H9 (cell line): Measurements from ENCODE around the gene RTN1. TPM values are rescaled to one million over a fixed set of nuclear protein-coding genes. Genes with fewer than 3 reads are reported as not detected.

Experiments
- DNase-seq: peaks from one replicate; pipeline ENCODE4 v3.0.0-alpha.2; 2017
- H2AFZ ChIP-seq: one replicate; pipeline ENCODE4 v1.6.1; 2013; ENCODE audit warnings: mild to moderate bottlenecking, low read length, control low read depth, moderate library complexity
- H2AK5ac ChIP-seq: 2 replicates; pipeline ENCODE4 v1.6.1; 2013; ENCODE audit warnings: low read length, control low read depth, mixed read lengths; ENCODE audit not compliant: insufficient read length
- H2BK120ac ChIP-seq: one replicate; pipeline ENCODE4 v1.6.1; 2013; ENCODE audit warnings: low read depth, mild to moderate bottlenecking, low read length, control low read depth, inconsistent platforms; ENCODE audit not compliant: poor library complexity, severe bottlenecking
- H2BK12ac ChIP-seq: 2 replicates; pipeline ENCODE4 v1.6.1; 2013; ENCODE audit warnings: low read length, control low read depth, mixed read lengths, low read depth; ENCODE audit not compliant: insufficient read length
- H2BK15ac ChIP-seq: 2 replicates; pipeline ENCODE4 v1.6.1; 2013; ENCODE audit warnings: low read depth, low read length, control low read depth
- H2BK20ac ChIP-seq: one replicate; pipeline ENCODE4 v1.6.1; 2013; ENCODE audit warnings: low read depth, mild to moderate bottlenecking, low read length, control low read depth, inconsistent platforms; ENCODE audit not compliant: poor library complexity, severe bottlenecking
- H2BK5ac ChIP-seq: 2 replicates; pipeline ENCODE4 v1.6.1; 2013; ENCODE audit warnings: low read length, control low read depth, mixed read lengths; ENCODE audit not compliant: insufficient read length
- H3K14ac ChIP-seq: 2 replicates; pipeline ENCODE4 v1.6.1; 2013; ENCODE audit warnings: low read length, control low read depth; ENCODE audit not compliant: insufficient read depth
- H3K18ac ChIP-seq: 2 replicates; pipeline ENCODE4 v1.6.1; 2013; ENCODE audit warnings: low read depth, mild to moderate bottlenecking, mixed read lengths, low read length, control low read depth; ENCODE audit not compliant: insufficient read length
- H3K23ac ChIP-seq: 2 replicates; pipeline ENCODE4 v1.6.1; 2013; ENCODE audit warnings: low read length, control low read depth, mixed read lengths, low read depth; ENCODE audit not compliant: insufficient read length
- H3K23me2 ChIP-seq: 2 replicates; pipeline ENCODE4 v1.6.1; 2013; ENCODE audit warnings: low read depth, mild to moderate bottlenecking, mixed read lengths, low read length, control low read depth; ENCODE audit not compliant: insufficient read length, poor library complexity, severe bottlenecking
- H3K27ac ChIP-seq: 2 replicates; pipeline ENCODE4 v1.5.1; 2013; ENCODE audit warnings: low read length, control low read depth, mixed read lengths, low read depth; ENCODE audit not compliant: insufficient read length
- H3K27me3 ChIP-seq: 2 replicates; pipeline ENCODE4 v1.6.1; 2013; ENCODE audit warnings: low read length, control low read depth, inconsistent platforms; ENCODE audit not compliant: insufficient read depth
- H3K4ac ChIP-seq: 2 replicates; pipeline ENCODE4 v1.6.1; 2013; ENCODE audit warnings: low read depth, mild to moderate bottlenecking, control low read depth, inconsistent platforms, low read length, moderate library complexity
- H3K4me1 ChIP-seq: 2 replicates; pipeline ENCODE4 v1.6.1; 2013; ENCODE audit warnings: low read length, control low read depth, inconsistent platforms; ENCODE audit not compliant: insufficient read depth
- H3K4me2 ChIP-seq: 2 replicates; pipeline ENCODE4 v1.6.1; 2013; ENCODE audit warnings: low read length, control low read depth, mixed read lengths; ENCODE audit not compliant: insufficient read length, insufficient read depth
- H3K56ac ChIP-seq: 2 replicates; pipeline ENCODE4 v1.6.1; 2013; ENCODE audit warnings: low read depth, mild to moderate bottlenecking, mixed read lengths, low read length, control low read depth; ENCODE audit not compliant: insufficient read length
- H3K79me1 ChIP-seq: 2 replicates; pipeline ENCODE4 v1.6.1; 2013; ENCODE audit warnings: low read depth, mild to moderate bottlenecking, moderate library complexity, low read length, control low read depth, inconsistent platforms; ENCODE audit not compliant: insufficient read depth, poor library complexity, severe bottlenecking
- H3K79me2 ChIP-seq: 2 replicates; pipeline ENCODE4 v1.6.1; 2013; ENCODE audit warnings: low read length, control low read depth, inconsistent platforms; ENCODE audit not compliant: insufficient read depth
- H3K9ac ChIP-seq: 2 replicates; pipeline ENCODE4 v1.6.1; 2013; ENCODE audit warnings: low read length, control low read depth, mixed read lengths; ENCODE audit not compliant: insufficient read length; ENCODE audit errors: extremely low read depth
- H3K9me3 ChIP-seq: one replicate; pipeline ENCODE4 v1.6.1; 2013; ENCODE audit warnings: low read depth, low read length, inconsistent platforms; ENCODE audit not compliant: control insufficient read depth
- H3T11ph ChIP-seq: one replicate; pipeline ENCODE4 v1.6.1; 2013; ENCODE audit warnings: mild to moderate bottlenecking, low read length, control low read depth, inconsistent platforms
- H4K20me1 ChIP-seq: one replicate; pipeline ENCODE4 v1.6.1; 2013; ENCODE audit not compliant: control insufficient read depth, insufficient read length, insufficient read depth
- H4K5ac ChIP-seq: 2 replicates; pipeline ENCODE4 v1.6.1; 2013; ENCODE audit warnings: low read depth, mild to moderate bottlenecking, mixed read lengths, low read length, control low read depth; ENCODE audit not compliant: insufficient read length
- H4K8ac ChIP-seq: replicated peaks from 2 replicates; pipeline ENCODE4 v1.6.1; 2013; ENCODE audit warnings: low read length, control low read depth, mixed read lengths, low read depth; ENCODE audit not compliant: insufficient read length
- H4K91ac ChIP-seq: 2 replicates; pipeline ENCODE4 v1.6.1; 2013; ENCODE audit warnings: low read depth, mild to moderate bottlenecking, moderate library complexity, mixed read lengths, low read length, control low read depth; ENCODE audit not compliant: insufficient read length
- H3K27ac Mint-ChIP-seq, 3 experiments: 2 replicates in 2 of 3; 3 replicates in 1 of 3; pipeline ENCODE4 v1.8.0; 2020 to 2021; ENCODE audit warnings: mixed read lengths in 3 of 3, mild to moderate bottlenecking in 1 of 3, moderate library complexity in 1 of 3
- H3K27me3 Mint-ChIP-seq: 2 replicates; pipeline ENCODE4 v1.8.0; 2021; ENCODE audit warnings: low read depth, mild to moderate bottlenecking, moderate library complexity, mixed read lengths
- H3K36me3 Mint-ChIP-seq, 3 experiments: 2 replicates in 2 of 3; 3 replicates in 1 of 3; pipeline ENCODE4 v1.8.0; 2020 to 2021; ENCODE audit warnings: low read depth in 3 of 3, mixed read lengths in 3 of 3; ENCODE audit not compliant: insufficient read depth in 1 of 3
- H3K4me1 Mint-ChIP-seq, 2 experiments: 2 replicates each; pipeline ENCODE4 v1.8.0; 2020; ENCODE audit warnings: mixed read lengths in 2 of 2
- H3K4me3 Mint-ChIP-seq, 2 experiments: 2 replicates in 1 of 2; 3 replicates in 1 of 2; pipeline ENCODE4 v1.8.0; 2020 to 2021; ENCODE audit warnings: mild to moderate bottlenecking in 2 of 2, mixed read lengths in 2 of 2, moderate library complexity in 1 of 2
- H3K9me3 Mint-ChIP-seq, 2 experiments: 2 replicates in 1 of 2; 3 replicates in 1 of 2; pipeline ENCODE4 v1.8.0; 2020; ENCODE audit warnings: mild to moderate bottlenecking in 2 of 2, mixed read lengths in 2 of 2, moderate library complexity in 1 of 2
- WGBS: extraction: QIAGEN DNeasy Blood & Tissue Kit; methylation state at CpG from one replicate; pipeline ENCODE4 v1.1.7; 2013; ENCODE audit warnings: missing lambda C conversion rate, low lambda C conversion rate, mixed read lengths; ENCODE audit not compliant: insufficient read length; ENCODE audit errors: extremely low coverage; 5-methylcytosine and 5-hydroxymethylcytosine counted together
- microRNA-seq: library from miRNA; unstranded; fragments of <30 nt; microRNA quantifications from one replicate; pipeline ENCODE4, GENCODE V29; 2020; ENCODE audit warnings: borderline microRNAs expressed
- total RNA-seq: library from RNA; stranded (reverse); gene quantifications from 2 replicates; pipeline ENCODE4 v1.2.1, GENCODE V29; 2021
- TF ChIP-seq, protein P1 (sequence below): fragments of 200-600 bp; sonication (generic); conservative IDR thresholded peaks from 3 replicates; pipeline ENCODE4 v1.8.0; 2021; ENCODE audit warnings: antibody characterized with exemption, mild to moderate bottlenecking

Gene RTN1
- total RNA-seq, 1 experiment from 2014 or later, result 1.8 TPM

DNA sequence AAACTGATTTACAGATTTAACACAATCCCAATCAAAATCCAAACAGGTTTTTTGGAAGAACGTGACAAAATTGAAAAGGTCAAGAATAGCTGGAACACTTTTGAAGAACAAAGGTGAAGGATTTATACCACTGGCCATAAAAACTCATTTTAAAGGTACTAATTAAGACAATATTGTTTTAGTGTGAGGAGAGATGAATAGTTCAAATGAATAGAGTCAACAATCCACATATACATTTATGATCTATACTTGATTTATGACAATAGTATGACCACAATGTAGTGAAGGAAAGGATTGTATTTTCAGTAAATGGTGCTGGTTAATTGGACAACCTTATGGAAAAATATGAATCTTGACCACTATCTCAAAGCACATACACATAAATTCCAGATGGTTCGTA is 323.3 kb downstream of the RTN1 start:
- Histone ChIP-seq H2AK5ac (no peak overlapping the region), H3K18ac (no peak overlapping the region), H2BK12ac (no peak overlapping the region), H3K4me2 (no peak overlapping the region), H3K27ac (no peak overlapping the region), H2BK120ac (no peak overlapping the region), H2AFZ (no peak overlapping the region), H3K14ac (no peak overlapping the region), H2BK15ac (no peak overlapping the region), H4K91ac (no peak overlapping the region), H3K79me2 (no peaks in the 10 kb centered on the region), H3K56ac (no peak overlapping the region), H3K23ac (no peak overlapping the region), H3K9me3 (no peaks in the 10 kb centered on the region), H4K5ac (no peak overlapping the region), H3T11ph (no peak overlapping the region), H4K20me1 (no peaks in the 10 kb centered on the region), H3K23me2 (no peaks in the 10 kb centered on the region), H3K4me1 (no peaks in the 10 kb centered on the region), H3K27me3 (no peaks in the 10 kb centered on the region), H2BK20ac (no peak overlapping the region), H3K9ac (no peak overlapping the region), H4K8ac (no peak overlapping the region), H3K4ac (no peak overlapping the region), H2BK5ac (no peak overlapping the region), H3K79me1 (no peaks in the 10 kb centered on the region)
- DNase-seq, result no peak
- Mint-ChIP-seq H3K9me3 (peaks cover 15 to 19% of the 10 kb centered on the region in 2 experiments), H3K36me3 (peaks cover 4 to 19% (median 7%) of the 10 kb centered on the region in 3 experiments; a peak in 6 of 7 replicates), H3K4me1 (peaks cover 10 to 14% of the 10 kb centered on the region in 2 experiments; a peak in 3 of 4 replicates), H3K27me3 (no peaks in the 10 kb centered on the region), H3K27ac (no peak overlapping the region), H3K4me3 (no peak overlapping the region)
- TF ChIP-seq, protein P1, sequence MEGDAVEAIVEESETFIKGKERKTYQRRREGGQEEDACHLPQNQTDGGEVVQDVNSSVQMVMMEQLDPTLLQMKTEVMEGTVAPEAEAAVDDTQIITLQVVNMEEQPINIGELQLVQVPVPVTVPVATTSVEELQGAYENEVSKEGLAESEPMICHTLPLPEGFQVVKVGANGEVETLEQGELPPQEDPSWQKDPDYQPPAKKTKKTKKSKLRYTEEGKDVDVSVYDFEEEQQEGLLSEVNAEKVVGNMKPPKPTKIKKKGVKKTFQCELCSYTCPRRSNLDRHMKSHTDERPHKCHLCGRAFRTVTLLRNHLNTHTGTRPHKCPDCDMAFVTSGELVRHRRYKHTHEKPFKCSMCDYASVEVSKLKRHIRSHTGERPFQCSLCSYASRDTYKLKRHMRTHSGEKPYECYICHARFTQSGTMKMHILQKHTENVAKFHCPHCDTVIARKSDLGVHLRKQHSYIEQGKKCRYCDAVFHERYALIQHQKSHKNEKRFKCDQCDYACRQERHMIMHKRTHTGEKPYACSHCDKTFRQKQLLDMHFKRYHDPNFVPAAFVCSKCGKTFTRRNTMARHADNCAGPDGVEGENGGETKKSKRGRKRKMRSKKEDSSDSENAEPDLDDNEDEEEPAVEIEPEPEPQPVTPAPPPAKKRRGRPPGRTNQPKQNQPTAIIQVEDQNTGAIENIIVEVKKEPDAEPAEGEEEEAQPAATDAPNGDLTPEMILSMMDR, result no peak
- no CpG with 5 or more reads among the region's 2 CpGs for WGBS

Small RNA genes within 50 kb of the gene (microRNA-seq; reads per million reads assigned to microRNA genes)
- not detected for gene MIR5586

Other genes starting within 250 kb of the RTN1 start
- 0.39 and 0.77 TPM in 2 replicates for gene LRRC9, start 49.4 kb upstream of the RTN1 start, total RNA-seq
- 39.9 and 40.0 TPM in 2 replicates for gene PCNX4, start 221.1 kb upstream of the RTN1 start, total RNA-seq